Urinary bladder (tissue), 4 donors: Measurements from ENCODE around the gene ATP6V1C2. TPM values are rescaled to one million over a fixed set of nuclear protein-coding genes. Genes with fewer than 3 reads are reported as not detected.

Experiments
- DNase-seq: peaks from one replicate; pipeline ENCODE4 v3.0.0-alpha.2; 2015; ENCODE audit errors: extremely low spot score
- H3K27ac ChIP-seq: one replicate; pipeline ENCODE4 v1.5.1; 2013; ENCODE audit warnings: low read depth, mild to moderate bottlenecking, moderate library complexity
- H3K36me3 ChIP-seq: one replicate; pipeline ENCODE4 v1.6.1; 2013; ENCODE audit warnings: mild to moderate bottlenecking, moderate library complexity; ENCODE audit not compliant: insufficient read depth
- H3K4me1 ChIP-seq: one replicate; pipeline ENCODE4 v1.6.1; 2013; ENCODE audit warnings: mild to moderate bottlenecking, moderate library complexity; ENCODE audit not compliant: insufficient read depth
- H3K4me3 ChIP-seq: one replicate; pipeline ENCODE4 v1.5.1; 2013; ENCODE audit warnings: low read depth, low read length
- WGBS: extraction: QIAGEN DNeasy Blood & Tissue Kit; methylation state at CpG from one replicate; pipeline ENCODE4 v1.1.7; 2013; 5-methylcytosine and 5-hydroxymethylcytosine counted together
- polyA plus RNA-seq: library from polyadenylated mRNA; stranded (reverse); fragments of 200-250 nt; gene quantifications from one replicate; pipeline ENCODE4 v1.2.3, GENCODE V29; 2013
- total RNA-seq: library from RNA; depleted of rRNA; stranded (reverse); fragments of >200 nt; gene quantifications from one replicate; pipeline ENCODE4 v1.2.3, GENCODE V29; 2014
- donor health status: healthy with polysubstance abuse.
- donor health status: healthy.

The ATP6V1C2 gene
- total and polyA plus RNA-seq, 2 donors, result 0.21 to 0.56 TPM

- no peak overlapping the region for H3K27ac ChIP-seq
- H3K4me3 ChIP-seq, result no peak overlapping the region
- H3K36me3 ChIP-seq, result no peaks in the 10 kb centered on the region
- WGBS, result 53% methylated on average over 5 of the region's 5 CpGs
- no peak for DNase-seq
- H3K4me1 ChIP-seq, result no peaks in the 10 kb centered on the region
Observed at GRCh38 chr2:10765461-10765860, 44.0 kb downstream of the ATP6V1C2 start.

GRCh38 chr2:10765914-10766313, 44.5 kb downstream of the ATP6V1C2 start:
- H3K4me1 ChIP-seq, result no peaks in the 10 kb centered on the region
- 91% methylated on average over 12 of the region's 12 CpGs for whole genome bisulfite sequencing
- no peak for DNase-seq
- H3K36me3 ChIP-seq, result no peaks in the 10 kb centered on the region
- H3K27ac ChIP-seq, result no peak overlapping the region
- H3K4me3 ChIP-seq, result no peak overlapping the region

GRCh38 chr2:10768063-10768507, 46.7 kb downstream of the ATP6V1C2 start:
- DNase-seq, result no peak
- no peaks in the 10 kb centered on the region for H3K36me3 ChIP-seq
- H3K4me3 ChIP-seq, result no peak overlapping the region
- H3K4me1 ChIP-seq, result no peaks in the 10 kb centered on the region
- 69% methylated on average over 16 of the region's 16 CpGs for WGBS
- no peak overlapping the region for H3K27ac ChIP-seq

- H3K27ac ChIP-seq, result no peak overlapping the region
- H3K4me1 ChIP-seq, result no peaks in the 10 kb centered on the region
- no peaks in the 10 kb centered on the region for H3K36me3 ChIP-seq
- H3K4me3 ChIP-seq, result no peak overlapping the region
- DNase-seq, result no peak
- 79% methylated on average over 22 of the region's 22 CpGs for WGBS
Observed at GRCh38 chr2:10770956-10771750, 49.7 kb downstream of the ATP6V1C2 start.

GRCh38 chr2:10771786-10772185, 50.4 kb downstream of the ATP6V1C2 start:
- H3K36me3 ChIP-seq, result no peaks in the 10 kb centered on the region
- WGBS, result 89% methylated on average over 13 of the region's 13 CpGs
- no peak overlapping the region for H3K27ac ChIP-seq
- DNase-seq, result no peak
- no peak overlapping the region for H3K4me3 ChIP-seq
- H3K4me1 ChIP-seq, result no peaks in the 10 kb centered on the region

GRCh38 chr2:10772201-10772867, 50.9 kb downstream of the ATP6V1C2 start:
- Histone ChIP-seq H3K4me1 (no peaks in the 10 kb centered on the region), H3K36me3 (no peaks in the 10 kb centered on the region), H3K4me3 (no peak overlapping the region), H3K27ac (no peak overlapping the region)
- 90% methylated on average over 12 of the region's 12 CpGs for WGBS
- DNase-seq, result no peak

- DNase-seq, result no peak
- WGBS, result 73% methylated on average over 13 of the region's 13 CpGs
- no peak overlapping the region for H3K27ac ChIP-seq
- no peak overlapping the region for H3K4me3 ChIP-seq
- H3K4me1 ChIP-seq, result no peaks in the 10 kb centered on the region
- H3K36me3 ChIP-seq, result no peaks in the 10 kb centered on the region
Observed at GRCh38 chr2:10772868-10773215, 51.4 kb downstream of the ATP6V1C2 start.

- Histone ChIP-seq H3K4me1 (peaks cover 2% of the 10 kb centered on the region), H3K27ac (no peak overlapping the region), H3K36me3 (no peaks in the 10 kb centered on the region), H3K4me3 (no peak overlapping the region)
- DNase-seq, result peak; percentile 17
- WGBS, result 71% methylated on average over 8 of the region's 8 CpGs
Observed at GRCh38 chr2:10773821-10774341, 52.5 kb downstream of the ATP6V1C2 start.

GRCh38 chr2:10774394-10774793, 53.0 kb downstream of the ATP6V1C2 start:
- DNase-seq, result no peak
- WGBS, result 55% methylated on average over 6 of the region's 6 CpGs
- peaks cover 2% of the 10 kb centered on the region for H3K4me1 ChIP-seq
- H3K4me3 ChIP-seq, result no peak overlapping the region
- no peak overlapping the region for H3K27ac ChIP-seq
- no peaks in the 10 kb centered on the region for H3K36me3 ChIP-seq

- DNase-seq, result no peak
- 68% methylated on average over 23 of the region's 23 CpGs for WGBS
Observed at GRCh38 chr2:10775021-10775780, 53.8 kb downstream of the ATP6V1C2 start.

GRCh38 chr2:10775831-10776230, 54.4 kb downstream of the ATP6V1C2 start:
- DNase-seq, result no peak
- Histone ChIP-seq H3K27ac (no peak overlapping the region), H3K4me1 (peaks cover 2% of the 10 kb centered on the region), H3K4me3 (no peak overlapping the region), H3K36me3 (peaks cover under 1% of the 10 kb centered on the region)
- WGBS, result 93% methylated on average over 13 of the region's 13 CpGs

More at GRCh38 chr2:10775021-10775780, 53.8 kb downstream of the ATP6V1C2 start:
- Histone ChIP-seq H3K27ac (no peak overlapping the region), H3K36me3 (no peaks in the 10 kb centered on the region), H3K4me3 (no peak overlapping the region), H3K4me1 (peaks cover 2% of the 10 kb centered on the region)

GRCh38 chr2:10776231-10776977, 55.0 kb downstream of the ATP6V1C2 start:
- no peak overlapping the region for H3K4me3 ChIP-seq
- WGBS, result 87% methylated on average over 27 of the region's 27 CpGs
- peaks cover 3% of the 10 kb centered on the region for H3K36me3 ChIP-seq
- no peak for DNase-seq
- peaks cover 2% of the 10 kb centered on the region for H3K4me1 ChIP-seq
- no peak overlapping the region for H3K27ac ChIP-seq
